T-helper 2 cell treated with Interferon-gamma antibody and Interleukin-4, amounts not matched to agents 100 ng/mL and 5 ng/mL, for 36 hours (primary cell): ENCODE measurements around the gene NDUFA3. TPM values are rescaled to one million over a fixed set of nuclear protein-coding genes. Genes with fewer than 3 reads are reported as not detected.

Source experiments
- intact Hi-C: fragments of 100-400 bp; cut with micrococcal nuclease; formaldehyde crosslinking; loops from one replicate; pipeline ENCODE4 v1.15.1; 2023
- total RNA-seq: library from RNA; stranded (reverse); gene quantifications from 2 replicates; pipeline ENCODE4 v1.2.3, GENCODE V29; 2022

NDUFA3 gene
- total RNA-seq, 1 donor from 2014 or later: 114 TPM

GRCh38 chr19:54137699-54138488 is 35.2 kb downstream of the NDUFA3 start, which contains the start of gene CNOT3:
Gene CNOT3 (plus strand): TSS chr19:54137762. CDS start chr19:54142979, 5,217 bp downstream.
- intact Hi-C loops: loop anchor here (1.0 to 10.0 kb wide), 10 partner anchors 21 to 1337 kb away; partner anchors contain the start of genes LENG1, LENG8, LENG9 and NDUFA3

- intact Hi-C loops: loop anchor here (5.0 to 10.0 kb wide), 2 partner anchors 324 to 1336 kb away; partner anchors contain the start of genes LENG9 and ZNF628
These were observed 36.0 kb downstream of the NDUFA3 start for GRCh38 chr19:54138489-54139256.

GRCh38 chr19:54141356-54141755 is 38.7 kb downstream of the NDUFA3 start:
- intact Hi-C loops: no loop called here

GRCh38 chr19:54142166-54142780 is 39.6 kb downstream of the NDUFA3 start:
- intact Hi-C loops: no loop called here

GRCh38 chr19:54145541-54146158 is 43.0 kb downstream of the NDUFA3 start:
- intact Hi-C loops: no loop called here

GRCh38 chr19:54147676-54148075 is 45.0 kb downstream of the NDUFA3 start:
- intact Hi-C loops: no loop called here

- intact Hi-C loops: no loop called here
These were observed 45.5 kb downstream of the NDUFA3 start for GRCh38 chr19:54148158-54148557.

GRCh38 chr19:54149021-54149812 is 46.6 kb downstream of the NDUFA3 start:
- intact Hi-C loops: no loop called here

GRCh38 chr19:54151362-54152035 is 48.8 kb downstream of the NDUFA3 start:
- intact Hi-C loops: no loop called here

- intact Hi-C loops: no loop called here
These were observed 49.6 kb downstream of the NDUFA3 start for GRCh38 chr19:54152267-54152666.

- intact Hi-C loops: no loop called here
These were observed 50.3 kb downstream of the NDUFA3 start for GRCh38 chr19:54152878-54153524.

GRCh38 chr19:54153731-54154326 is 51.2 kb downstream of the NDUFA3 start:
- intact Hi-C loops: no loop called here

GRCh38 chr19:54154603-54155345 is 52.1 kb downstream of the NDUFA3 start:
- intact Hi-C loops: no loop called here

GRCh38 chr19:54155694-54156093 is 53.0 kb downstream of the NDUFA3 start:
- intact Hi-C loops: no loop called here

GRCh38 chr19:54156490-54156889 is 53.8 kb downstream of the NDUFA3 start:
- intact Hi-C loops: no loop called here

- intact Hi-C loops: no loop called here
These were observed 54.3 kb downstream of the NDUFA3 start for GRCh38 chr19:54156953-54157352.
